22Rv1 (cell line): ENCODE measurements around the gene RMC1.

Source experiments
- H3K27ac ChIP-seq: fragments of 450-650 bp; 2 replicates; pipeline ENCODE4 v1.5.1; 2017
- CTCF ChIP-seq: fragments of 450-650 bp; IDR thresholded peaks from 2 replicates; pipeline ENCODE4 v1.5.1; 2017; ENCODE audit warnings: mild to moderate bottlenecking
- ZFX ChIP-seq: fragments of 450-650 bp; IDR thresholded peaks from 2 replicates; pipeline ENCODE4 v1.6.1; 2017; ENCODE audit warnings: antibody characterized with exemption, borderline replicate concordance

RMC1 gene

GRCh38 chr18:23537274-23537673, 34.0 kb downstream of the RMC1 start:
- TF ChIP-seq ZFX (no peak), CTCF (no peak)
- H3K27ac ChIP-seq, result no peak overlapping the region

GRCh38 chr18:23538001-23538400, 34.7 kb downstream of the RMC1 start:
- no peak overlapping the region for H3K27ac ChIP-seq
- no peak for TF ChIP-seq CTCF
- no peak for TF ChIP-seq ZFX

GRCh38 chr18:23538870-23539269, 35.6 kb downstream of the RMC1 start:
- TF ChIP-seq CTCF, result no peak
- TF ChIP-seq ZFX, result no peak
- H3K27ac ChIP-seq, result no peak overlapping the region

GRCh38 chr18:23539296-23539695, 36.0 kb downstream of the RMC1 start:
- TF ChIP-seq ZFX, result no peak
- no peak for TF ChIP-seq CTCF
- no peak overlapping the region for H3K27ac ChIP-seq

GRCh38 chr18:23539911-23540525, 36.7 kb downstream of the RMC1 start:
- no peak overlapping the region for H3K27ac ChIP-seq
- no peak for TF ChIP-seq CTCF
- TF ChIP-seq ZFX, result no peak

GRCh38 chr18:23540867-23541266, 37.6 kb downstream of the RMC1 start:
- no peak for TF ChIP-seq ZFX
- TF ChIP-seq CTCF, result no peak
- no peak overlapping the region for H3K27ac ChIP-seq

- H3K27ac ChIP-seq, result no peak overlapping the region
These were observed 38.2 kb downstream of the RMC1 start for GRCh38 chr18:23541349-23542093.

More at GRCh38 chr18:23541349-23542093, 38.2 kb downstream of the RMC1 start:
- TF ChIP-seq ZFX, result no peak
- TF ChIP-seq CTCF, result no peak
